ENCODE measurements around the gene CHRD. TPM values are rescaled to one million over a fixed set of nuclear protein-coding genes. Genes with fewer than 3 reads are reported as not detected.

Gene CHRD
- total RNA-seq, 2 experiments from 2014 or later = 0.22 TPM; not detected in 1

DNA sequence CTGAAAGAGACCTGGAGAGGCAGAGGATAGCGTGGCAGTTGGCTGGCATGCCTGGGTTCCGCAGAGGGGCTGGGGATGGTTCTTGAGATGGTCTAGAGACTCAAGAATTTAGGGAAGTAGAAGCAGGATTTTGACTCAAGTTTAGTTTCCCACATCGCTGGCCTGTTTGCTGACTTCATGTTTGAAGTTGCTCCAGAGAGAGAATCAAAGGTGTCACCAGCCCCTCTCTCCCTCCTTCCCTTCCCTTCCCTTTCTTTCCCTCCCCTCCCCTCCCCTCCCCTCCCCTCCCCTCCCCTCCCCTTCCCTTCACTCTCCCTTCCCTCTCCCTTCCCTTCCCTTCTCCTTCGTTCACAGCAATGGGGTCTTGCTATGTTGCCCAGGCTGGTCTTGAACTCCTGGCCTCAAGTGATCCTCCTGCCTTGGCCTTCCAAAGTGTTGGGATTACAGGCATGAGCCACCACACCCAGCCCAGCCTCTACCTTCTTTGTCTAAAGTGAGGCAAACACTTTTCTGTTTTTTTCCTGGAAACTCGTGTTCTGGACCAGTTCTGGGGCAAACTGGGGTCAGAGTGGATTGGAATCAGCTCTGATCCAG, 10.2 kb downstream of the CHRD start:
- H3K36me3 ChIP-seq (ENCODE audit: insufficient read depth, low read length) = no peaks in the 10 kb centered on the region
- no peak overlapping the region for H3K4me3 Mint-ChIP-seq
- peaks cover 5 to 6% of the 10 kb centered on the region in 2 experiments for H3K27me3 ChIP-seq (ENCODE audit: control insufficient read depth in 1 of 2, insufficient read depth in 2 of 2, low read length in 2 of 2)
- intact Hi-C loops (cut with DNase I, micrococcal nuclease) = no loop called here
- TF ChIP-seq, protein P1, sequence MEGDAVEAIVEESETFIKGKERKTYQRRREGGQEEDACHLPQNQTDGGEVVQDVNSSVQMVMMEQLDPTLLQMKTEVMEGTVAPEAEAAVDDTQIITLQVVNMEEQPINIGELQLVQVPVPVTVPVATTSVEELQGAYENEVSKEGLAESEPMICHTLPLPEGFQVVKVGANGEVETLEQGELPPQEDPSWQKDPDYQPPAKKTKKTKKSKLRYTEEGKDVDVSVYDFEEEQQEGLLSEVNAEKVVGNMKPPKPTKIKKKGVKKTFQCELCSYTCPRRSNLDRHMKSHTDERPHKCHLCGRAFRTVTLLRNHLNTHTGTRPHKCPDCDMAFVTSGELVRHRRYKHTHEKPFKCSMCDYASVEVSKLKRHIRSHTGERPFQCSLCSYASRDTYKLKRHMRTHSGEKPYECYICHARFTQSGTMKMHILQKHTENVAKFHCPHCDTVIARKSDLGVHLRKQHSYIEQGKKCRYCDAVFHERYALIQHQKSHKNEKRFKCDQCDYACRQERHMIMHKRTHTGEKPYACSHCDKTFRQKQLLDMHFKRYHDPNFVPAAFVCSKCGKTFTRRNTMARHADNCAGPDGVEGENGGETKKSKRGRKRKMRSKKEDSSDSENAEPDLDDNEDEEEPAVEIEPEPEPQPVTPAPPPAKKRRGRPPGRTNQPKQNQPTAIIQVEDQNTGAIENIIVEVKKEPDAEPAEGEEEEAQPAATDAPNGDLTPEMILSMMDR (IDR thresholded peaks at IDR 0.05) = no peak
- no peak overlapping the region for H3K4me3 ChIP-seq (ENCODE audit: low read length)
- H3K36me3 Mint-ChIP-seq (ENCODE audit: low read depth) = no peaks in the 10 kb centered on the region
- POLR2A ChIA-PET = no interaction called here
- no peaks in the 10 kb centered on the region for H3K9me3 Mint-ChIP-seq
- no peak overlapping the region for H3K27ac ChIP-seq (ENCODE audit: low read depth in 1 of 2, low read length in 2 of 2)
- no peaks in the 10 kb centered on the region for H3K9me3 ChIP-seq (ENCODE audit: control insufficient read depth in 1 of 2, insufficient read depth in 1 of 2, low read length in 2 of 2)
- no peak overlapping the region for H3K27ac Mint-ChIP-seq
- H3K4me1 ChIP-seq (ENCODE audit: insufficient read depth, low read length) = no peaks in the 10 kb centered on the region
- CTCF ChIA-PET = no interaction called here
- DNase-seq (no peak), ATAC-seq (ENCODE audit: poor library complexity) (no peak)
- peaks cover 51% of the 10 kb centered on the region for H3K27me3 Mint-ChIP-seq
- H3K4me1 Mint-ChIP-seq (ENCODE audit: low read depth) = no peaks in the 10 kb centered on the region

DNA sequence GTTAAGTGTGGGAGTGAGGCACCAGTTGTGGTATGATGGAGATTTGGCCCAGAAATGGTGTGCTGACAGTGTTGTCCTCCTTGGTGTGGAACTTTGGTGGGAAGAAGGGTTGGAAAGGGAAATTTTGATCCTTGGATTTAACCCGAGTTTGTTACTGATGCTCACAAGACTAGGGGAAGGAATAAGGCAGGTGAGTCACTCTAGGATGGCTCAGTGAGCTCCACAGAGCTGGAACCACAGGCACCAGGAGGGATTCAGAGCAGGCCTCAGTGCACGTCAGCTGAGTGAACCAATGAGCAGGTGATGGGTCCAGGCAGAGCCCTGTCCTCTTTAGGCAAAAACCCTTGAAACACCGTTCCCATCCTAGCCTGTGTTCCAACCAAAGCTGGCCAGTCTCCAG, 11.4 kb downstream of the CHRD start:
- ATAC-seq (ENCODE audit: poor library complexity) (no peak), DNase-seq (no peak)
- TF ChIP-seq, protein P1 (IDR thresholded peaks at IDR 0.05) = no peak
- intact Hi-C loops (cut with DNase I, micrococcal nuclease) = no loop called here
- no peaks in the 10 kb centered on the region for H3K36me3 Mint-ChIP-seq (ENCODE audit: low read depth)
- Histone ChIP-seq H3K27ac (ENCODE audit: low read depth in 1 of 2, low read length in 2 of 2) (no peak overlapping the region), H3K36me3 (ENCODE audit: insufficient read depth, low read length) (no peaks in the 10 kb centered on the region), H3K4me3 (ENCODE audit: low read length) (no peak overlapping the region), H3K9me3 (ENCODE audit: control insufficient read depth in 1 of 2, insufficient read depth in 1 of 2, low read length in 2 of 2) (no peaks in the 10 kb centered on the region), H3K4me1 (ENCODE audit: insufficient read depth, low read length) (no peaks in the 10 kb centered on the region), H3K27me3 (ENCODE audit: control insufficient read depth in 1 of 2, insufficient read depth in 2 of 2, low read length in 2 of 2) (peaks cover 0 to under 1% of the 10 kb centered on the region in 2 experiments)
- POLR2A ChIA-PET = no interaction called here
- H3K4me3 Mint-ChIP-seq = no peak overlapping the region
- peaks cover 44% of the 10 kb centered on the region for H3K27me3 Mint-ChIP-seq
- H3K4me1 Mint-ChIP-seq (ENCODE audit: low read depth) = no peaks in the 10 kb centered on the region
- H3K27ac Mint-ChIP-seq = no peak overlapping the region
- CTCF ChIA-PET = no interaction called here
- H3K9me3 Mint-ChIP-seq = no peaks in the 10 kb centered on the region

DNA sequence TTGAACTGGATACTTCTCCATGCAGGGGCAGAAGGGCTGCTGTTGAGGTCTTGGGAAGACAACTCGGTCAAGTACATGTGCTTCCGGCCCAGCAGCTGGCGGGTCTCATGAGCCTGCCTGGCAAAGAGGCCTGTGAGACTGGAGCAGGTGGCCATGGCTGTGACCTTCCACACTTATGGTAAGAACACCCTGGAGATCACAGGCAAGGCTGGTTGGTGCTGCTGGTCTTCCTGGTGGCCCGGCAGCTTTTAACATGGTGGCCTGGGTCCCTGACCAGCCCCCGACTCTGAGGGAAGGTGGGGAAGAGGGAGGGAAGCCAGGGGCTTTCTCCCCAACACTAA, 15.4 kb downstream of the CHRD start:
- Histone ChIP-seq H3K27ac (ENCODE audit: low read depth in 1 of 2, low read length in 2 of 2) (no peak overlapping the region), H3K4me3 (ENCODE audit: low read length) (no peak overlapping the region), H3K27me3 (ENCODE audit: control insufficient read depth in 1 of 2, insufficient read depth in 2 of 2, low read length in 2 of 2) (peaks cover 2 to 3% of the 10 kb centered on the region in 2 experiments), H3K9me3 (ENCODE audit: control insufficient read depth in 1 of 2, insufficient read depth in 1 of 2, low read length in 2 of 2) (no peaks in the 10 kb centered on the region), H3K4me1 (ENCODE audit: insufficient read depth, low read length) (no peaks in the 10 kb centered on the region), H3K36me3 (ENCODE audit: insufficient read depth, low read length) (no peaks in the 10 kb centered on the region)
- H3K27ac Mint-ChIP-seq = no peak overlapping the region
- intact Hi-C loops (cut with DNase I, micrococcal nuclease) = no loop called here
- no peak overlapping the region for H3K4me3 Mint-ChIP-seq
- no peaks in the 10 kb centered on the region for H3K9me3 Mint-ChIP-seq
- POLR2A ChIA-PET = no interaction called here
- no peaks in the 10 kb centered on the region for H3K36me3 Mint-ChIP-seq (ENCODE audit: low read depth)
- no peak for ATAC-seq (ENCODE audit: poor library complexity)
- peaks cover 28% of the 10 kb centered on the region for H3K27me3 Mint-ChIP-seq
- CTCF ChIA-PET = no interaction called here
- no peaks in the 10 kb centered on the region for H3K4me1 Mint-ChIP-seq (ENCODE audit: low read depth)
- no peak for DNase-seq
- TF ChIP-seq, protein P1 (IDR thresholded peaks at IDR 0.05) = no peak
